GM23248 (cell line): ENCODE results near the gene DHRS1.

Experiments used
- EZH2 ChIP-seq: fragments of 200-600 bp; sonication (generic); IDR thresholded peaks from 2 replicates; pipeline ENCODE4 v1.6.1; 2018; ENCODE audit warnings: antibody characterized with exemption, mild to moderate bottlenecking; ENCODE audit not compliant: insufficient read depth, poor library complexity, severe bottlenecking
- EZH2phosphoT487 ChIP-seq: fragments of 200-600 bp; sonication (generic); IDR thresholded peaks from 2 replicates; pipeline ENCODE4 v1.6.1; 2018; ENCODE audit warnings: antibody characterized with exemption, moderate library complexity, mild to moderate bottlenecking, low read depth; ENCODE audit not compliant: insufficient read depth

GRCh38 chr14:24280797-24281460, 18.7 kb downstream of the DHRS1 start:
- TF ChIP-seq EZH2, result no peak
- no peak for TF ChIP-seq EZH2phosphoT487
